Smooth muscle cell (in vitro differentiated cells): ENCODE results near the gene ST3GAL3. TPM values are rescaled to one million over a fixed set of nuclear protein-coding genes. Genes with fewer than 3 reads are reported as not detected.

Source experiments
- DNase-seq: peaks from one replicate; lab custom pipeline; 2025; ENCODE audit not compliant: unreplicated experiment; lab: John Stamatoyannopoulos, UW
- H2AFZ ChIP-seq: fragments of 200-600 bp; sonication (generic); 2 replicates; pipeline ENCODE4 v1.6.0; 2016; ENCODE audit warnings: antibody characterized with exemption, low read depth, mild to moderate bottlenecking
- H3F3A ChIP-seq: fragments of 200-600 bp; sonication (generic); 2 replicates; pipeline ENCODE4 v1.6.0; 2017; ENCODE audit warnings: antibody characterized with exemption, low read depth
- H3K27ac ChIP-seq: fragments of 200-600 bp; sonication (generic); 2 replicates; pipeline ENCODE4 v1.5.1; 2016; ENCODE audit warnings: low read depth, mild to moderate bottlenecking
- H3K27me3 ChIP-seq: fragments of 200-600 bp; sonication (generic); 2 replicates; pipeline ENCODE4 v1.6.1; 2016; ENCODE audit warnings: low read depth, mild to moderate bottlenecking
- H3K36me3 ChIP-seq: fragments of 200-600 bp; sonication (generic); 2 replicates; pipeline ENCODE4 v1.5.1; 2016; ENCODE audit warnings: low read depth
- H3K4me1 ChIP-seq: fragments of 200-600 bp; sonication (generic); 2 replicates; pipeline ENCODE4 v1.5.1; 2016; ENCODE audit warnings: low read depth
- H3K4me2 ChIP-seq: fragments of 200-600 bp; sonication (generic); 2 replicates; pipeline ENCODE4 v1.6.0; 2016; ENCODE audit warnings: mild to moderate bottlenecking
- H3K4me3 ChIP-seq: fragments of 200-600 bp; sonication (generic); 2 replicates; pipeline ENCODE4 v1.5.1; 2016; ENCODE audit warnings: mild to moderate bottlenecking
- H3K79me2 ChIP-seq: fragments of 200-600 bp; sonication (generic); 2 replicates; pipeline ENCODE4 v1.6.0; 2016; ENCODE audit warnings: low read depth, mild to moderate bottlenecking
- H3K9ac ChIP-seq: fragments of 200-600 bp; sonication (generic); 2 replicates; pipeline ENCODE4 v1.6.0; 2016; ENCODE audit warnings: low read depth
- H3K9me3 ChIP-seq: fragments of 200-600 bp; sonication (generic); replicated peaks from 2 replicates; pipeline ENCODE4 v1.5.1; 2016; ENCODE audit warnings: low read depth
- H4K20me1 ChIP-seq: fragments of 200-600 bp; sonication (generic); 2 replicates; pipeline ENCODE4 v1.6.0; 2016; ENCODE audit warnings: low read depth
- WGBS: methylation state at CpG from one replicate; pipeline ENCODE4 v1.1.7; 2016; ENCODE audit warnings: low lambda C conversion rate; 5-methylcytosine and 5-hydroxymethylcytosine counted together
- polyA plus RNA-seq: library from polyadenylated mRNA; unstranded; fragments of >200 nt; fragmentation: Nextera tagmentation; extraction: Ambion mirVana; gene quantifications from 2 replicates; pipeline ENCODE4 v1.2.1, GENCODE V29; 2016
- total RNA-seq: library from RNA; depleted of rRNA; stranded (reverse); fragments of >200 nt; gene quantifications from 2 replicates; pipeline ENCODE4 v1.2.3, GENCODE V29; 2014
- TF ChIP-seq, protein P1 (sequence below): fragments of 200-600 bp; sonication (generic); IDR thresholded peaks from 2 replicates; pipeline ENCODE4 v1.5.1; 2017; ENCODE audit warnings: borderline replicate concordance, mild to moderate bottlenecking, antibody characterized with exemption; ENCODE audit not compliant: insufficient read depth, poor library complexity, severe bottlenecking

The ST3GAL3 gene
- total and polyA plus RNA-seq, 2 experiments from 2014 or later, result 16.0 to 16.6 TPM

DNA sequence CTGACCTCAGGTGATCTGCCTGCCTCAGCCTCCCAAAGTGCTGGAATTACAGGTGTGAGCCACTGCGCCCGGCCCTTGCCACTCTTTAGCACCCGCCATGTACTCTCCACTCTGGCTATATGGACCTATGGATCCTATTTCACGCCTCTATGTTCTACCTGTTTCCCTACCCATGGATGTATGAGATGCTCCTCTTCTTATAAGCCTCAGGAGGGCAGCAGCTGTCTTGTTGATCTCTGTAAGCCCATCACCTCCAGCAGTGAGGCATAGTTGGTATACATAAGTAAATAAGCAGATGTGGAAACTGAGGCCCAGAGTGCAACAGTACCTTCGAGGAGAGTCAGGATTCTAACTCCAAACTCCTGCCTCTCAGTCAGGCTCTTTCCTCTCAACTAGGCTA is 201.5 kb downstream of the ST3GAL3 start:
- DNase-seq, result no peak
- 92% methylated on average over 5 of the region's 5 CpGs for WGBS
- Histone ChIP-seq H2AFZ (no peak overlapping the region), H3K4me3 (no peak overlapping the region), H3F3A (no peaks in the 10 kb centered on the region), H3K4me2 (no peak overlapping the region), H3K27me3 (no peaks in the 10 kb centered on the region), H4K20me1 (no peaks in the 10 kb centered on the region), H3K4me1 (no peaks in the 10 kb centered on the region), H3K36me3 (no peaks in the 10 kb centered on the region), H3K79me2 (no peaks in the 10 kb centered on the region), H3K27ac (no peak overlapping the region), H3K9me3 (no peaks in the 10 kb centered on the region), H3K9ac (no peak overlapping the region)
- TF ChIP-seq, protein P1, sequence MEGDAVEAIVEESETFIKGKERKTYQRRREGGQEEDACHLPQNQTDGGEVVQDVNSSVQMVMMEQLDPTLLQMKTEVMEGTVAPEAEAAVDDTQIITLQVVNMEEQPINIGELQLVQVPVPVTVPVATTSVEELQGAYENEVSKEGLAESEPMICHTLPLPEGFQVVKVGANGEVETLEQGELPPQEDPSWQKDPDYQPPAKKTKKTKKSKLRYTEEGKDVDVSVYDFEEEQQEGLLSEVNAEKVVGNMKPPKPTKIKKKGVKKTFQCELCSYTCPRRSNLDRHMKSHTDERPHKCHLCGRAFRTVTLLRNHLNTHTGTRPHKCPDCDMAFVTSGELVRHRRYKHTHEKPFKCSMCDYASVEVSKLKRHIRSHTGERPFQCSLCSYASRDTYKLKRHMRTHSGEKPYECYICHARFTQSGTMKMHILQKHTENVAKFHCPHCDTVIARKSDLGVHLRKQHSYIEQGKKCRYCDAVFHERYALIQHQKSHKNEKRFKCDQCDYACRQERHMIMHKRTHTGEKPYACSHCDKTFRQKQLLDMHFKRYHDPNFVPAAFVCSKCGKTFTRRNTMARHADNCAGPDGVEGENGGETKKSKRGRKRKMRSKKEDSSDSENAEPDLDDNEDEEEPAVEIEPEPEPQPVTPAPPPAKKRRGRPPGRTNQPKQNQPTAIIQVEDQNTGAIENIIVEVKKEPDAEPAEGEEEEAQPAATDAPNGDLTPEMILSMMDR, result no peak

- DNase-seq, result no peak
- Histone ChIP-seq H3F3A (no peaks in the 10 kb centered on the region), H3K4me2 (no peak overlapping the region), H4K20me1 (no peaks in the 10 kb centered on the region), H3K36me3 (no peaks in the 10 kb centered on the region), H3K27me3 (no peaks in the 10 kb centered on the region), H3K27ac (no peak overlapping the region), H3K4me1 (no peaks in the 10 kb centered on the region), H3K9ac (no peak overlapping the region), H3K4me3 (no peak overlapping the region), H3K9me3 (no peaks in the 10 kb centered on the region), H3K79me2 (no peaks in the 10 kb centered on the region), H2AFZ (no peak overlapping the region)
- 96% methylated on average over 1 of the region's 1 CpG for WGBS
- TF ChIP-seq, protein P1, result no peak
Observed at GRCh38 chr1:43910343-43910742, 203.0 kb downstream of the ST3GAL3 start.

- no peaks in the 10 kb centered on the region for H3K4me1 ChIP-seq
- no peak overlapping the region for H3K4me3 ChIP-seq
- H3K9me3 ChIP-seq, result no peaks in the 10 kb centered on the region
- H2AFZ ChIP-seq, result no peak overlapping the region
- 45% methylated on average over 2 of the region's 2 CpGs for WGBS
- H4K20me1 ChIP-seq, result no peaks in the 10 kb centered on the region
- no peaks in the 10 kb centered on the region for H3K36me3 ChIP-seq
- no peaks in the 10 kb centered on the region for H3K27me3 ChIP-seq
- no peak overlapping the region for H3K4me2 ChIP-seq
- no peak for DNase-seq
- H3K9ac ChIP-seq, result no peak overlapping the region
- TF ChIP-seq, protein P1, result no peak
- H3K79me2 ChIP-seq, result no peaks in the 10 kb centered on the region
- no peak overlapping the region for H3K27ac ChIP-seq
- no peaks in the 10 kb centered on the region for H3F3A ChIP-seq
Observed at GRCh38 chr1:43912607-43913006, 205.3 kb downstream of the ST3GAL3 start.

GRCh38 chr1:43913051-43913501 is 205.7 kb downstream of the ST3GAL3 start:
- Histone ChIP-seq H3F3A (no peaks in the 10 kb centered on the region), H3K9me3 (no peaks in the 10 kb centered on the region), H2AFZ (no peak overlapping the region), H3K27ac (no peak overlapping the region), H3K36me3 (no peaks in the 10 kb centered on the region), H3K4me3 (no peak overlapping the region), H3K4me2 (no peak overlapping the region), H4K20me1 (no peaks in the 10 kb centered on the region), H3K4me1 (no peaks in the 10 kb centered on the region), H3K79me2 (no peaks in the 10 kb centered on the region), H3K9ac (no peak overlapping the region), H3K27me3 (no peaks in the 10 kb centered on the region)
- WGBS, result 75% methylated on average over 7 of the region's 7 CpGs
- DNase-seq, result no peak
- TF ChIP-seq, protein P1, result no peak
